K562 (cell line): Measurements from ENCODE around the gene RASAL3. TPM values are rescaled to one million over a fixed set of nuclear protein-coding genes. Genes with fewer than 3 reads are reported as not detected.

Source experiments
- ATAC-seq: fragments of 200-7000 bp; cut with Tn5 transposase; 3 replicates; pipeline ENCODE4 v1.9.1; 2020; ENCODE audit warnings: moderate library complexity
- BruUV-seq: library from RNA; stranded (reverse); fragments of 400-500 nt; replicated peaks from 2 replicates; lab custom pipeline; 2021; lab: Mats Ljungman, UMichigan
- CTCF ChIA-PET: fragments of 300-600 bp; formaldehyde crosslinking; extraction: SDS; loops from one replicate; lab custom pipeline; 2021; ENCODE audit warnings: low intra/inter-chr PET ratio; lab: Yijun Ruan, JAX
- POLR2A ChIA-PET: fragments of 300-600, 350-650 bp; sonication (Branson Sonifier 250); formaldehyde crosslinking; extraction: SDS; loops from one replicate; lab custom pipeline; 2021; ENCODE audit warnings: antibody characterized with exemption, inconsistent platforms; lab: Yijun Ruan, JAX
- DNase-seq, 4 experiments: peaks; one replicate each; pipeline versions ENCODE4 v3.0.0 to v3.0.0-alpha.2; 2011 to 2018; ENCODE audit warnings: low spot score in 3 of 4, mixed read lengths in 3 of 4; ENCODE audit errors: extremely low read depth in 1 of 4
- FAIRE-seq: peaks from 2 replicates; lab custom pipeline; 2011; peaks lifted over from hg19 to GRCh38; lab: Jason Lieb, UNC
- H2AFZ ChIP-seq: 2 replicates; pipeline ENCODE4 v1.6.0; 2011; ENCODE audit warnings: low read depth, low read length, control low read depth, inconsistent platforms
- H3K27ac ChIP-seq: fragments of 200-600 bp; 3 replicates; pipeline ENCODE4 v1.8.0; 2011; ENCODE audit warnings: low read depth, mild to moderate bottlenecking, control low read depth, inconsistent platforms, low read length, moderate library complexity, mixed read lengths; ENCODE audit errors: extremely low read depth
- H3K27me3 ChIP-seq, 2 experiments: fragments of 300-600 bp in 1 of 2; 2 replicates in 1 of 2; 3 replicates in 1 of 2; pipeline versions ENCODE4 v1.6.0 to v1.8.0; 2011; ENCODE audit warnings: inconsistent platforms in 2 of 2, low read length in 2 of 2, mild to moderate bottlenecking in 1 of 2, mixed read lengths in 1 of 2, moderate library complexity in 1 of 2; ENCODE audit not compliant: control insufficient read depth in 2 of 2, insufficient read depth in 2 of 2
- H3K36me3 ChIP-seq: fragments of 300-600 bp; 3 replicates; pipeline ENCODE4 v1.8.0; 2011; ENCODE audit warnings: mild to moderate bottlenecking, low read length, inconsistent platforms; ENCODE audit not compliant: control insufficient read depth, insufficient read depth
- H3K4me1 ChIP-seq, 2 experiments: fragments of 200-600 bp in 1 of 2; replicated peaks in 1 of 2; 2 replicates in 1 of 2; 3 replicates in 1 of 2; pipeline versions ENCODE4 v1.5.1 to v1.8.0; 2011; ENCODE audit warnings: inconsistent platforms in 2 of 2, low read length in 2 of 2, mild to moderate bottlenecking in 1 of 2, mixed read lengths in 1 of 2, moderate library complexity in 1 of 2; ENCODE audit not compliant: control insufficient read depth in 2 of 2, insufficient read depth in 2 of 2
- H3K4me2 ChIP-seq: 2 replicates; pipeline ENCODE4 v1.6.1; 2011; ENCODE audit warnings: low read length, control low read depth, inconsistent platforms, mixed read lengths; ENCODE audit not compliant: insufficient read depth
- H3K4me3 ChIP-seq: fragments of 200-600 bp; sonication (generic), shearing (Covaris generic); 2 replicates; pipeline ENCODE4 v1.5.1; 2016; ENCODE audit warnings: control low read depth, inconsistent platforms
- H3K79me2 ChIP-seq: fragments of 200-600 bp; 3 replicates; pipeline ENCODE4 v1.8.0; 2011; ENCODE audit warnings: low read length, inconsistent platforms; ENCODE audit not compliant: control insufficient read depth, insufficient read depth
- H3K9ac ChIP-seq, 2 experiments: 2 replicates each; pipeline versions ENCODE4 v1.6.0 to v1.6.1; 2011; ENCODE audit warnings: low read depth in 2 of 2, low read length in 2 of 2, control low read depth in 1 of 2, inconsistent platforms in 1 of 2, mild to moderate bottlenecking in 1 of 2, mixed read lengths in 1 of 2; ENCODE audit not compliant: insufficient read depth in 1 of 2
- H3K9me1 ChIP-seq: one replicate; pipeline ENCODE4 v1.6.0; 2011; ENCODE audit warnings: inconsistent platforms, mild to moderate bottlenecking, low read length, moderate library complexity; ENCODE audit not compliant: control insufficient read depth, insufficient read depth
- H3K9me3 ChIP-seq: replicated peaks from 2 replicates; pipeline ENCODE4 v1.5.1; 2011; ENCODE audit warnings: low read depth, low read length, inconsistent platforms; ENCODE audit not compliant: control insufficient read depth, insufficient read depth
- H4K20me1 ChIP-seq: replicated peaks from 2 replicates; pipeline ENCODE4 v1.6.1; 2011; ENCODE audit warnings: low read length, inconsistent platforms, mixed read lengths; ENCODE audit not compliant: control insufficient read depth, insufficient read depth
- BCOR ChIP-seq: fragments of 450-650 bp; IDR thresholded peaks from 2 replicates; pipeline ENCODE4 v1.6.1; 2016
- CXXC5 ChIP-seq: fragments of 250-450 bp; sonication (Bioruptor Pico); IDR thresholded peaks from 2 replicates; pipeline ENCODE4 v1.8.0; 2022; ENCODE audit warnings: inconsistent platforms, mild to moderate bottlenecking, moderate library complexity
- ESRRA ChIP-seq: fragments of 450-650 bp; IDR thresholded peaks from 2 replicates; pipeline ENCODE4 v1.6.1; 2014; ENCODE audit warnings: low read depth, mild to moderate bottlenecking, moderate library complexity, borderline replicate concordance
- MAZ ChIP-seq, 2 experiments: fragments of 450-650 bp in 1 of 2; sonication (generic) in 1 of 2; formaldehyde crosslinking; IDR thresholded peaks in 1 of 2; conservative IDR thresholded peaks in 1 of 2; 2 replicates each; pipeline versions ENCODE4 v1.4.0 to v1.5.0; 2020; ENCODE audit warnings: mild to moderate bottlenecking in 1 of 2, missing genetic modification reagents in 1 of 2
- MYNN ChIP-seq, 2 experiments: sonication (generic); formaldehyde crosslinking in 1 of 2; IDR thresholded peaks; 2 replicates each; pipeline versions ENCODE4 v1.5.0 to v1.6.1; 2016 to 2020; ENCODE audit warnings: antibody characterized with exemption in 1 of 2, missing genetic modification reagents in 1 of 2
- PBX2 ChIP-seq, 2 experiments: IDR thresholded peaks in 1 of 2; conservative IDR thresholded peaks in 1 of 2; 2 replicates each; pipeline ENCODE4 v1.6.1; 2016; ENCODE audit warnings: low read depth in 2 of 2, mild to moderate bottlenecking in 1 of 2, missing compliant biosample characterization in 1 of 2, missing genetic modification characterization in 1 of 2, moderate library complexity in 1 of 2
- RNF219 ChIP-seq: fragments of 250-450 bp; sonication (Bioruptor Pico); IDR thresholded peaks from 2 replicates; pipeline ENCODE4 v1.5.0; 2022; ENCODE audit warnings: mild to moderate bottlenecking
- TFAP4 ChIP-seq: sonication (generic); formaldehyde crosslinking; IDR thresholded peaks from 2 replicates; pipeline ENCODE4 v1.8.0; 2022; ENCODE audit warnings: missing genetic modification reagents, mild to moderate bottlenecking, moderate library complexity, borderline replicate concordance
- ZBTB7A ChIP-seq: IDR thresholded peaks from 2 replicates; pipeline ENCODE4 v1.6.1; 2011; ENCODE audit warnings: low read depth, mild to moderate bottlenecking, low read length, moderate library complexity, borderline replicate concordance; ENCODE audit not compliant: control insufficient read depth
- WGBS: fragments of 100-300 bp; shearing (Covaris generic); methylation state at CpG from one replicate; pipeline ENCODE4 v1.1.6; 2016; ENCODE audit warnings: low coverage, mixed read lengths; ENCODE audit not compliant: insufficient coverage; ENCODE audit errors: missing lambda C conversion rate; 5-methylcytosine and 5-hydroxymethylcytosine counted together
- in situ Hi-C: fragments of 300-500 bp; cut with MboI; formaldehyde crosslinking; loops from 4 replicates; pipeline ENCODE4 v1.15.0; 2018; ENCODE audit warnings: inconsistent platforms, mixed read lengths
- intact Hi-C: fragments of 100-400 bp; cut with micrococcal nuclease; formaldehyde crosslinking; loops from 2 replicates; pipeline ENCODE4 v1.14.2; 2022
- polyA plus RNA-seq, 8 experiments: library from polyadenylated mRNA; depleted of rRNA in 4 of 8; stranded (reverse) in 5 of 8; unstranded in 3 of 8; fragments of >200 nt; fragmentation: Nextera tagmentation in 2 of 8; fragmentation: Illumina TruSeq in 1 of 8; extraction: Ambion mirVana in 2 of 8; extraction: Trizol in 1 of 8; gene quantifications; 2 replicates each; pipeline versions ENCODE4 v1.2.1 to v1.2.3, GENCODE V29; 2011 to 2014; ENCODE audit warnings: inconsistent platforms in 1 of 8, missing spikeins in 1 of 8
- total RNA-seq, 7 experiments: library from RNA; depleted of rRNA in 6 of 7; stranded (reverse); fragments of >200 nt in 6 of 7; fragmentation: Illumina TruSeq in 2 of 7; extraction: Trizol in 2 of 7; gene quantifications; 2 replicates each; pipeline versions ENCODE4 v1.2.1 to v1.2.3, GENCODE V29; 2011 to 2021; ENCODE audit warnings: low replicate concordance in 1 of 7

The RASAL3 gene
- total and polyA plus RNA-seq, 9 of the 15 experiments (the other 6 are each of a cell fraction or from before 2014, with no cell fraction given), result 0.07 to 0.44 TPM; not detected in 7

DNA sequence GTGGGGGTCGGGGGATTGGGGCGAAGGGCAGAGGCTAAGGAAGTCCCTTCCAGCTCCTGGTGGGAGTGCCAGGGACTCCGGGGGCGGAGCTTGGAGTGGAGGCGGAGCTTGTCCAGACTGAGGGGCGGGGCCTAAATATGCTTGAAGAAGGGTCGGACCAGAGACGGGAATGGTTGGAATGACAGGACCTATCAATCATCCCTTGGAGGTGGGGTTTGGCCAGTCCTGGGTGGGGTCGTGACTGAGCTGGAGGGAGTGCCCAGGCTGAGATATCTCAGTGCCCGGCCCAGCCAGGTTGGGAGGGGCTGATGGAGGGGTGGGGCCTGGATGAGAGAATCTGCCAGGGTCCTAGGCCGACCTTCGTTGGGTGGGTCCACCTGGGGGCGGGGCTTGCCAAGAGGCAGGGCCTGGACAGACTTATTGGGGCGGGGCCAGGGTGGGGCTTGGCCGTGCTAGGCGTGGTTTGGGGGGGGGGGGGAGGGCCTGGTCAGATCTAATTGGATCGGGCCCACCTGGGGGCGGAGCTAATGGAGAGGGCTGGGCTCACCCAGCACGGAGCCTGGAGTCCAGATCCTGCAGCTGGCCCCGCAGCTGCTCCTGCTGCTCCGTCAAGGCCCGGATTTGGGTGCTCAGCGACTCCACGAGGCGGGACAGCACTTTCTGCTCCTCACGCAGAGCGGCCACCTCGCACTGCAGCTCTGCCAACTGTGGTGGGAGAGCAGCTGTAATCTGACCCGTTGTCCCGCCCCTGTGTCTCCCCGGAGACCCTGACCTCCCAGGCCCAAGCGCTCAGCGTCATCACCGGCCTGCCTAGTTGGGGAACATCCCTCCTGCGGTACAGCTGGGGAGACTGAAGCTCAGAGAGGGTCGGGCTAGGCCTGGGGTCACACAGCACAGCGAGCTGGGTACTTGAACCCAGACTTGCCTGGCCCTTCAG, 12.0 kb downstream of the RASAL3 start:
- in situ Hi-C loops, result no loop called here
- ChIA-PET POLR2A (interaction anchor here (0.5 to 1.6 kb wide), 9 partner anchors 11 to 400 kb away, joined by 3 to 7 read pairs (median 5); no protein-coding TSS in a partner anchor), CTCF (no interaction called here)
- Histone ChIP-seq H2AFZ (peak overlapping the region; percentile 92), H3K4me3 (peak overlapping the region; percentile 25), H3K9me1 (no peaks in the 10 kb centered on the region), H3K27ac (0 out of 3 replicates have a peak overlapping the region, but pooled peaks have one; percentile 34), H3K4me1 (peaks cover 29 to 60% of the 10 kb centered on the region in 2 experiments), H3K27me3 (peaks cover 0 to 6% of the 10 kb centered on the region in 2 experiments; a peak in 1 of 5 replicates), H3K79me2 (no peaks in the 10 kb centered on the region), H3K9me3 (no peaks in the 10 kb centered on the region), H4K20me1 (0 out of 2 replicates have a peak, but pooled peaks cover 2% of the 10 kb centered on the region), H3K36me3 (no peaks in the 10 kb centered on the region), H3K4me2 (peak overlapping the region; percentile 86), H3K9ac (peak overlapping the region in 1 of 2 experiments; percentile 75; a peak in 2 of 4 replicates)
- no TSS peak for BruUV-seq
- intact Hi-C loops, result no loop called here
- 3% methylated on average over 25 of the region's 37 CpGs for WGBS
- FAIRE-seq (peak; percentile 100), DNase-seq (peak; percentile 94 to 99 (median 98)), ATAC-seq (peak; percentile 93)
- peak; percentile 53 for TF ChIP-seq MYNN (IDR thresholded peaks at IDR 0.05)
- no peak for TF ChIP-seq MYNN (CRISPR knock-in tag; IDR thresholded peaks at IDR 0.05)
- TF ChIP-seq MAZ (CRISPR knock-in tag; conservative IDR thresholded peaks at IDR 0.05 in 1 of 2, IDR thresholded peaks at IDR 0.05 in 1 of 2), result peak in 1 of 2 experiments; percentile 52; a peak in 2 of 4 replicates
- TF ChIP-seq TFAP4, result peak; percentile 90
- TF ChIP-seq BCOR, result peak; percentile 94
- peak; percentile 88 for TF ChIP-seq PBX2 (CRISPR knock-in tag; IDR thresholded peaks at IDR 0.05; ENCODE audit: low read depth)
- TF ChIP-seq PBX2 (tag; conservative IDR thresholded peaks at IDR 0.05; ENCODE audit: low read depth), result peak; percentile 97
- 0 out of 2 replicates have a peak, but pooled peaks have one; percentile 9 for TF ChIP-seq CXXC5
- no peak for TF ChIP-seq RNF219
- 0 out of 2 replicates have a peak, but pooled peaks have one; percentile 16 for TF ChIP-seq ESRRA
- TF ChIP-seq ZBTB7A, result peak; percentile 55; the same call in 1 of the 2 replicates
